Esophagus muscularis mucosa (tissue), 3 donors: ENCODE results near the gene ZNF565.

Source experiments
- POLR2A ChIP-seq: fragments of 450-650 bp; IDR thresholded peaks from one replicate; pipeline ENCODE4 v1.6.1; 2017; ENCODE audit warnings: antibody characterized with exemption, moderate library complexity, mild to moderate bottlenecking, low read depth
- TF ChIP-seq, protein P1 (sequence below), 3 experiments: fragments of 200-600 bp in 2 of 3; fragments of 450-650 bp in 1 of 3; sonication (generic) in 2 of 3; IDR thresholded peaks; one replicate each; pipeline ENCODE4 v1.5.1; 2017 to 2019; ENCODE audit warnings: antibody characterized with exemption in 3 of 3, mild to moderate bottlenecking in 2 of 3, moderate library complexity in 1 of 3

- TF ChIP-seq, protein P1, sequence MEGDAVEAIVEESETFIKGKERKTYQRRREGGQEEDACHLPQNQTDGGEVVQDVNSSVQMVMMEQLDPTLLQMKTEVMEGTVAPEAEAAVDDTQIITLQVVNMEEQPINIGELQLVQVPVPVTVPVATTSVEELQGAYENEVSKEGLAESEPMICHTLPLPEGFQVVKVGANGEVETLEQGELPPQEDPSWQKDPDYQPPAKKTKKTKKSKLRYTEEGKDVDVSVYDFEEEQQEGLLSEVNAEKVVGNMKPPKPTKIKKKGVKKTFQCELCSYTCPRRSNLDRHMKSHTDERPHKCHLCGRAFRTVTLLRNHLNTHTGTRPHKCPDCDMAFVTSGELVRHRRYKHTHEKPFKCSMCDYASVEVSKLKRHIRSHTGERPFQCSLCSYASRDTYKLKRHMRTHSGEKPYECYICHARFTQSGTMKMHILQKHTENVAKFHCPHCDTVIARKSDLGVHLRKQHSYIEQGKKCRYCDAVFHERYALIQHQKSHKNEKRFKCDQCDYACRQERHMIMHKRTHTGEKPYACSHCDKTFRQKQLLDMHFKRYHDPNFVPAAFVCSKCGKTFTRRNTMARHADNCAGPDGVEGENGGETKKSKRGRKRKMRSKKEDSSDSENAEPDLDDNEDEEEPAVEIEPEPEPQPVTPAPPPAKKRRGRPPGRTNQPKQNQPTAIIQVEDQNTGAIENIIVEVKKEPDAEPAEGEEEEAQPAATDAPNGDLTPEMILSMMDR (IDR thresholded peaks at IDR 0.05): no peak
- TF ChIP-seq POLR2A: no peak
Observed at GRCh38 chr19:36198119-36198518, 16.3 kb downstream of the ZNF565 start.
